ENCODE data around the gene YY1. TPM values are rescaled to one million over a fixed set of nuclear protein-coding genes. Genes with fewer than 3 reads are reported as not detected.
"Not testable (repeated sequence)": the region's sequence is repeated elsewhere in the genome, so short reads cannot be mapped to it uniquely, and the experiment has no call there.

The YY1 gene
- total and polyA plus RNA-seq, 2 donors (not counting 1 experiment from before 2014, with no cell fraction given) = 40.8 to 41.9 TPM

GRCh38 chr14:100309028-100309737, 70.2 kb downstream of the YY1 start:
- Histone ChIP-seq H3K36me3 (ENCODE audit: control insufficient read depth, insufficient read depth, low read length) (no peaks in the 10 kb centered on the region), H4K20me1 (ENCODE audit: control insufficient read depth, extremely low read depth, insufficient read depth, low read length) (no peaks in the 10 kb centered on the region), H3K27me3 (ENCODE audit: control insufficient read depth, insufficient read depth, low read length) (no peaks in the 10 kb centered on the region), H3K9me3 (ENCODE audit: control insufficient read depth, insufficient read depth, low read depth, low read length) (no peaks in the 10 kb centered on the region), H3K27ac (ENCODE audit: insufficient read depth, low read length) (no peak overlapping the region), H3K4me1 (ENCODE audit: control insufficient read depth, extremely low read depth, insufficient read depth, low read length) (peaks cover 4% of the 10 kb centered on the region), H2AFZ (ENCODE audit: low read length) (no peak overlapping the region), H3K9ac (ENCODE audit: insufficient read depth, low read length) (no peak overlapping the region), H3K4me2 (ENCODE audit: extremely low read depth, insufficient read depth, low read length) (no peak overlapping the region), H3K4me3 (replicated peaks in 1 of 4; ENCODE audit: control extremely low read depth in 1 of 4, insufficient read depth in 1 of 4, low read depth in 3 of 4, low read length in 4 of 4) (no peak overlapping the region), H3K79me2 (ENCODE audit: control insufficient read depth, insufficient read depth, low read length) (peaks cover 5% of the 10 kb centered on the region)
- DNase-seq (ENCODE audit: low read depth in 2 of 2) = no peak
- no peak for TF ChIP-seq EZH2 (IDR thresholded peaks at IDR 0.05; ENCODE audit: low read length, missing control alignments)

GRCh38 chr14:100312110-100312876, 73.3 kb downstream of the YY1 start:
- H3K4me1 ChIP-seq (ENCODE audit: control insufficient read depth, extremely low read depth, insufficient read depth, low read length); H3K79me2 ChIP-seq (ENCODE audit: control insufficient read depth, insufficient read depth, low read length); H3K9ac ChIP-seq (ENCODE audit: insufficient read depth, low read length); H3K9me3 ChIP-seq (ENCODE audit: control insufficient read depth, insufficient read depth, low read depth, low read length); H3K36me3 ChIP-seq (ENCODE audit: control insufficient read depth, insufficient read depth, low read length); H3K27ac ChIP-seq (ENCODE audit: insufficient read depth, low read length); H2AFZ ChIP-seq (ENCODE audit: low read length); H3K4me3 ChIP-seq (replicated peaks in 1 of 4; ENCODE audit: control extremely low read depth in 1 of 4, insufficient read depth in 1 of 4, low read depth in 3 of 4, low read length in 4 of 4); DNase-seq (ENCODE audit: low read depth in 2 of 2); H4K20me1 ChIP-seq (ENCODE audit: control insufficient read depth, extremely low read depth, insufficient read depth, low read length); H3K4me2 ChIP-seq (ENCODE audit: extremely low read depth, insufficient read depth, low read length); H3K27me3 ChIP-seq (ENCODE audit: control insufficient read depth, insufficient read depth, low read length): not testable (repeated sequence)

DNA sequence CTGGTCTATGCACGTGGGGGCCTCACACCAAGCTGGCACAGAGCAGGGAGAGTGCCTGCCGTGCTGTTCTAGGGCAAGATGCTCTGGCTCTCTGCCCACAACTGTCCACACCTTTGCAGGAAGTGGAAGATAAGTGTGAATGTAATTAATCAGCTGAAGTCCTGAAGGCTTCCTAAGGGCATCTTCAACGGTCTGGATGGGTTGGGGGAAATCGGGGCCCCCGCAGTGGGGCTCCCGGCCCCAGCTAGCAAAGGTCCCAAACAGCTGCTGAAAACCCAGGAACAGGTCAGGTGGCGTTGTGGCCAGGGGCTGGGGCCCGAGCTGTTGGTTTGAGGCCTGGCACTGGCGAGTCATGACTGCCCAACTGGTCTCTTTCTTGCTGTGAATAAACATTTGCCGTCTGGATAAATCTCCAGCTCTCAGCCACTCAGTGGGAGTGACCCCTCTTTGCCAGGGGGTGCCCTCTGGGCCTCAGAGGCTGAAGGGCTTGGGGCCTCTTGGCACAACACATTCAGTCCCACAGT, 74.0 kb downstream of the YY1 start:
- H3K27ac ChIP-seq (ENCODE audit: insufficient read depth, low read length) = no peak overlapping the region
- DNase-seq (ENCODE audit: low read depth in 2 of 2) = no peak
- H3K36me3 ChIP-seq (ENCODE audit: control insufficient read depth, insufficient read depth, low read length) = no peaks in the 10 kb centered on the region
- no peaks in the 10 kb centered on the region for H3K4me1 ChIP-seq (ENCODE audit: control insufficient read depth, extremely low read depth, insufficient read depth, low read length)
- no peaks in the 10 kb centered on the region for H4K20me1 ChIP-seq (ENCODE audit: control insufficient read depth, extremely low read depth, insufficient read depth, low read length)
- H3K79me2 ChIP-seq (ENCODE audit: control insufficient read depth, insufficient read depth, low read length) = no peaks in the 10 kb centered on the region
- no peaks in the 10 kb centered on the region for H3K9me3 ChIP-seq (ENCODE audit: control insufficient read depth, insufficient read depth, low read depth, low read length)
- H3K4me2 ChIP-seq (ENCODE audit: extremely low read depth, insufficient read depth, low read length) = no peak overlapping the region
- H3K4me3 ChIP-seq (replicated peaks in 1 of 4; ENCODE audit: control extremely low read depth in 1 of 4, insufficient read depth in 1 of 4, low read depth in 3 of 4, low read length in 4 of 4) = no peak overlapping the region
- TF ChIP-seq EZH2 (IDR thresholded peaks at IDR 0.05; ENCODE audit: low read length, missing control alignments) = no peak
- TF ChIP-seq, protein P1, sequence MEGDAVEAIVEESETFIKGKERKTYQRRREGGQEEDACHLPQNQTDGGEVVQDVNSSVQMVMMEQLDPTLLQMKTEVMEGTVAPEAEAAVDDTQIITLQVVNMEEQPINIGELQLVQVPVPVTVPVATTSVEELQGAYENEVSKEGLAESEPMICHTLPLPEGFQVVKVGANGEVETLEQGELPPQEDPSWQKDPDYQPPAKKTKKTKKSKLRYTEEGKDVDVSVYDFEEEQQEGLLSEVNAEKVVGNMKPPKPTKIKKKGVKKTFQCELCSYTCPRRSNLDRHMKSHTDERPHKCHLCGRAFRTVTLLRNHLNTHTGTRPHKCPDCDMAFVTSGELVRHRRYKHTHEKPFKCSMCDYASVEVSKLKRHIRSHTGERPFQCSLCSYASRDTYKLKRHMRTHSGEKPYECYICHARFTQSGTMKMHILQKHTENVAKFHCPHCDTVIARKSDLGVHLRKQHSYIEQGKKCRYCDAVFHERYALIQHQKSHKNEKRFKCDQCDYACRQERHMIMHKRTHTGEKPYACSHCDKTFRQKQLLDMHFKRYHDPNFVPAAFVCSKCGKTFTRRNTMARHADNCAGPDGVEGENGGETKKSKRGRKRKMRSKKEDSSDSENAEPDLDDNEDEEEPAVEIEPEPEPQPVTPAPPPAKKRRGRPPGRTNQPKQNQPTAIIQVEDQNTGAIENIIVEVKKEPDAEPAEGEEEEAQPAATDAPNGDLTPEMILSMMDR (conservative IDR thresholded peaks at IDR 0.05 in 1 of 2, IDR thresholded peaks at IDR 0.05 in 1 of 2; ENCODE audit: low read depth in 1 of 2, low read length in 2 of 2) = no peak
- H3K9ac ChIP-seq (ENCODE audit: insufficient read depth, low read length) = no peak overlapping the region
- H2AFZ ChIP-seq (ENCODE audit: low read length) = no peak overlapping the region
- no peaks in the 10 kb centered on the region for H3K27me3 ChIP-seq (ENCODE audit: control insufficient read depth, insufficient read depth, low read length)
